Colonic mucosa (tissue), 4 donors: Measurements from ENCODE around the gene POR. TPM values are rescaled to one million over a fixed set of nuclear protein-coding genes. Genes with fewer than 3 reads are reported as not detected.

Experiments
- DNase-seq: peaks from one replicate; pipeline ENCODE4 v3.0.0-alpha.2; 2020
- H3K27ac ChIP-seq: fragments of 200-600 bp; one replicate; pipeline ENCODE4 v1.8.0; 2021
- H3K27me3 ChIP-seq: fragments of 200-600 bp; one replicate; pipeline ENCODE4 v1.8.0; 2021
- H3K36me3 ChIP-seq: fragments of 200-600 bp; one replicate; pipeline ENCODE4 v1.8.0; 2021
- H3K4me1 ChIP-seq: fragments of 200-600 bp; one replicate; pipeline ENCODE4 v1.8.0; 2021; ENCODE audit warnings: mild to moderate bottlenecking
- H3K4me3 ChIP-seq: fragments of 200-600 bp; one replicate; pipeline ENCODE4 v1.8.0; 2021
- H3K9ac ChIP-seq, 2 donors: one replicate each; pipeline ENCODE4 v1.7.0; 2013; ENCODE audit warnings: control low read depth in 2 of 2, low read depth in 2 of 2, low read length in 2 of 2
- H3K9me3 ChIP-seq: fragments of 200-600 bp; one replicate; pipeline ENCODE4 v1.8.0; 2021
- intact Hi-C: fragments of 100-400 bp; cut with DNase I; formaldehyde crosslinking; loops from one replicate; pipeline ENCODE4 v1.14.1; 2022
- total RNA-seq, 2 donors: library from RNA; stranded (reverse); fragmentation: NEBNext Ultra II Directional in 1 of 2; extraction: Animal tissue kit (Norgen Biotek cat#: 25700) in 1 of 2; gene quantifications; one replicate each; pipeline ENCODE4 v1.2.1, GENCODE V29; 2021
- TF ChIP-seq, protein P1 (sequence below): fragments of 200-600 bp; IDR thresholded peaks from one replicate; pipeline ENCODE4 v1.8.0; 2022; ENCODE audit warnings: antibody characterized with exemption, mild to moderate bottlenecking
- donor health status: healthy.
- donor health status: DM: no; HTN: no; CAD: no.
- donor health status: DM: no; HTN: no; CAD: no.

The POR gene
- total RNA-seq, 2 donors from 2014 or later = 126 to 169 TPM

DNA sequence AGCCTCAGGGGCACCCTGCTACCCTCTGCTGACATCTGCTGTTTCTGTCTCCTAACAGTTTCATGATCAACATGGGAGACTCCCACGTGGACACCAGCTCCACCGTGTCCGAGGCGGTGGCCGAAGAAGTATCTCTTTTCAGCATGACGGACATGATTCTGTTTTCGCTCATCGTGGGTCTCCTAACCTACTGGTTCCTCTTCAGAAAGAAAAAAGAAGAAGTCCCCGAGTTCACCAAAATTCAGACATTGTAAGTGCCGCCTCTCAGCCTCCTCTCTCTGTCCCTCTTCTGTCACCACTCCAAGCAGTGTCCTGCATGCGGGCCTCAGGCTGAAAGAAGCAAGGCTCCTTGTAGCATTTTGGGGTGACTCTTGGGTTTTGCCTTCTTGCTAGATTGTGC, 39.0 kb downstream of the POR start:
- no peak overlapping the region for H3K27ac ChIP-seq
- no peaks in the 10 kb centered on the region for H3K4me1 ChIP-seq
- no peaks in the 10 kb centered on the region for H3K27me3 ChIP-seq
- H3K9ac ChIP-seq = no peak overlapping the region
- TF ChIP-seq, protein P1, sequence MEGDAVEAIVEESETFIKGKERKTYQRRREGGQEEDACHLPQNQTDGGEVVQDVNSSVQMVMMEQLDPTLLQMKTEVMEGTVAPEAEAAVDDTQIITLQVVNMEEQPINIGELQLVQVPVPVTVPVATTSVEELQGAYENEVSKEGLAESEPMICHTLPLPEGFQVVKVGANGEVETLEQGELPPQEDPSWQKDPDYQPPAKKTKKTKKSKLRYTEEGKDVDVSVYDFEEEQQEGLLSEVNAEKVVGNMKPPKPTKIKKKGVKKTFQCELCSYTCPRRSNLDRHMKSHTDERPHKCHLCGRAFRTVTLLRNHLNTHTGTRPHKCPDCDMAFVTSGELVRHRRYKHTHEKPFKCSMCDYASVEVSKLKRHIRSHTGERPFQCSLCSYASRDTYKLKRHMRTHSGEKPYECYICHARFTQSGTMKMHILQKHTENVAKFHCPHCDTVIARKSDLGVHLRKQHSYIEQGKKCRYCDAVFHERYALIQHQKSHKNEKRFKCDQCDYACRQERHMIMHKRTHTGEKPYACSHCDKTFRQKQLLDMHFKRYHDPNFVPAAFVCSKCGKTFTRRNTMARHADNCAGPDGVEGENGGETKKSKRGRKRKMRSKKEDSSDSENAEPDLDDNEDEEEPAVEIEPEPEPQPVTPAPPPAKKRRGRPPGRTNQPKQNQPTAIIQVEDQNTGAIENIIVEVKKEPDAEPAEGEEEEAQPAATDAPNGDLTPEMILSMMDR = no peak
- H3K36me3 ChIP-seq = no peaks in the 10 kb centered on the region
- no peaks in the 10 kb centered on the region for H3K9me3 ChIP-seq
- DNase-seq = no peak
- no peak overlapping the region for H3K4me3 ChIP-seq
- intact Hi-C loops = no loop called here

DNA sequence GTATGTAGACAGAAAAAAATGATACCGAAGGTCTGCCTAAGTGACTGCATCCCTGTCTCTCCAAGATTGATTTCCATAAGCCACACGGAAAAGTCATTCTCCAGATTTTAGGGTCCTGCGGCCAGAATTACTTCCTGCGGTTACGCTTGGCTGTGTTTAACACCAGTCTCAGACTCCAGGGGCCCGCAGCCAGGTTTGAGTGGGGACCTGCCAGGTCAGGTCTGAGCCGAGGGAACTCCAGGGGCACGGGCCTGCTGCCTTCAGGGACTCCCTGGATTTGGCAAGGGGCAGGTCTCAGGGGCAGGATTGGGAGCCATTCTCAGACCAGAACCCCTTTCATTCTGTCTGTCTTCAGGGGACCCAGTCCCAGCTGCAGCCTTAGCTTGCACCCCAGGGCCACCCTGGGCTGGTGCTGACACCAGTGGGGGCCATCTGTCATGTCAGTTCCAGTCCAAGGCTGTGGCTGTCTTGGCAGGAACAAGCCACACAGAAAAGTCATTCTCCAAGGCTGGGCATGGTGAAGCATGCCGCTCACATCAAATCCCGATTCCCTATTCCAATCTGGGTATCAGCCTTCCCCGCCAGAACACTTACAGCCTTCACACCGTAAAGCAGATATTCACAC, 40.5 kb downstream of the POR start:
- no peaks in the 10 kb centered on the region for H3K36me3 ChIP-seq
- no peak for DNase-seq
- no peaks in the 10 kb centered on the region for H3K9me3 ChIP-seq
- TF ChIP-seq, protein P1 = no peak
- H3K27ac ChIP-seq = no peak overlapping the region
- no peaks in the 10 kb centered on the region for H3K27me3 ChIP-seq
- no peak overlapping the region for H3K4me3 ChIP-seq
- peaks cover 5% of the 10 kb centered on the region for H3K4me1 ChIP-seq
- H3K9ac ChIP-seq = no peak overlapping the region
- intact Hi-C loops = no loop called here

DNA sequence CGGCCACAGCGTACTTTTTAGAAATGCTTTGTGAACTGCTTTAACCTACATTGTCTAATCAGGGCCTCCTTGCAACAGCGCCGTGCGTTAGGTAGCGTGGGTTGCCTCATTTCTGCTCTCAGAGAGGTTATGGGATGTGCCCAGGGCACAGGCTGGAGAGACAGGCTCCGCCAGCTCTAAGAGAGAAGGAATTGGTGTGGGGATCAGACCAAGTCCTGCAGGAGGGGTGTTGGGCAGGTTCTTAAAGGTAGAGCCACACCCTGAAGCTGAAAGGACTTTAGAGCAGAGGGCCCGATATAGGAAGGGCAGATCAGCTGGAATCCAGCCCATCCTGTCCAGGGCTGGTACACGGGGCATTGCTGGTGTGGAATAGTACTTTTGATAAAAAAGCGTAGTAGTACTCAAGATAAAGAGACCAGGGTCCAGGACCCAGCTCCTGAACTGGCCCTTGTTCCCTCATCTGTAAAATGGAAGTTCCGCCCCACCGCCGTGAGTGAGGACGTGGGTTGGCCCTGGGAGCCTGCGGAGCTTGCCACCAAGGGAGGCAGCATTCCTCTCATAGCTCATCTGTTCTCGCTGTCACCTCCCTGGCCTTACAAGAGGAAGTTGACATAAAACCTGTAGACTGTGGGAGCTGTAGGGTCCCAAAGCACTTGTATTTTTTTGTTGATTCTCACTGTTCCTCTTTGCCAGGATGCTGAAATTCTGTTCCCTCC, 42.2 kb downstream of the POR start:
- H3K9me3 ChIP-seq = no peaks in the 10 kb centered on the region
- H3K9ac ChIP-seq = peak overlapping the region in 1 of 2 donors; percentile 41
- H3K27me3 ChIP-seq = no peaks in the 10 kb centered on the region
- TF ChIP-seq, protein P1 = no peak
- no peak overlapping the region for H3K4me3 ChIP-seq
- intact Hi-C loops = no loop called here
- DNase-seq = peak; percentile 85
- peak overlapping the region; percentile 74 for H3K27ac ChIP-seq
- no peaks in the 10 kb centered on the region for H3K36me3 ChIP-seq
- peaks cover 5% of the 10 kb centered on the region for H3K4me1 ChIP-seq

DNA sequence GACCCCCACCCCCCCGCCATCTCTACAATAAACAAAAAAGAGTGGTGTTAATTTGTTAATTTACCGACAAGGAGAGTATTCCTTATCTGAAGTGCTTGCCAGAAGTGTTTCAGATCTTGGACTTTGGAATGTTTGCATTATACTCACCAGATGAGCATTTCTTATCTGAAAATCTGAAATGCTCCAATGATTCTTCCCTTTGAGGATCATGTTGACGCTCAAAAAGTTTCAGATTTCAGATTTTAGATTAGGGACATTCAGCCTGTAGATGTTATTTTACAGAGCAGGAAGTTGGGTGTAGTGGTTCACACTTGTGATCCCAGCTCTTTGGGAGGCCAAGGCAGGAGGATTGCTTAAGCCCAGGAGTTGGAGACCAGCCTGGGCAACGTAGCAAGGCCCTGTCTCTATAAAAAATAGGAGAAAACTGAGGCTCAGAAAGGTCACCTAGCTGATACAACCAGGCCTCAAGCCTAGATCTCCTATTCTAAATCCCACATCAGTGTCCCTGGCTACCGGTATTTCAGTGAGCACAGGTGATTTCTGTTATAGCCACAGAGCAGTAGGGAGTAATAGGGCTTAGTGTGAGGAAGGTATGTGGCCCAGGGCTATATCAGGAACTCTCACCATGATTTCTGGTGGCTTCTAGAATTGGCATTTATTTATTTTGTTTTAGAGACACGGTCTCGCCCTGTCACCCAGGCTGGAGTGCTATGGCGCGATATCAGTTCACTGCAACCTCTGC, 44.0 kb downstream of the POR start:
- intact Hi-C loops = no loop called here
- Histone ChIP-seq H3K9me3 (no peaks in the 10 kb centered on the region), H3K9ac (peak overlapping the region in 1 of 2 donors; percentile 32), H3K36me3 (no peaks in the 10 kb centered on the region), H3K27me3 (no peaks in the 10 kb centered on the region), H3K4me3 (no peak overlapping the region), H3K27ac (peak overlapping the region; percentile 74), H3K4me1 (peaks cover 5% of the 10 kb centered on the region)
- DNase-seq = no peak
- TF ChIP-seq, protein P1 = no peak

DNA sequence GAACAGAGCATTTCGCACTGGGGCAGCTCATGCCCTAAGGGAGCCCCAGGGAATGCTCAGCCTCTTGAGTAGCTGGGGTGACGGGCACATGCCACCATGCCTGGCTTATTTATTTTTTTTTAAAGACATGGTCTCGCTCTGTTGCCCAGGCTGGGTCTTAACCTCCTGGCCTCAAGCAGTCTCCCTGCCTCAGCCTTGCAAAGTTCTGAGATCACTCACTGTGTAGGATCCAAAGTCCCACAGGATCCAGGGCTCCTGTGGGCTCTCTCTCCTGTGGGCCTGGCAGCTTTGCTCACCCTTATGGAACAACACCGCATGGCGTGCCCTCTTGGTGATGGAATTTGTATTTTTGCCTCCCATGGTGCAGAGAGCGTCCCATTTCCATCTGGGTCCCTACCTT, 45.4 kb downstream of the POR start:
- no peak for DNase-seq
- Histone ChIP-seq H3K27me3 (no peaks in the 10 kb centered on the region), H3K9ac (no peak overlapping the region), H3K4me1 (peaks cover 5% of the 10 kb centered on the region), H3K36me3 (no peaks in the 10 kb centered on the region), H3K9me3 (no peaks in the 10 kb centered on the region), H3K4me3 (no peak overlapping the region), H3K27ac (no peak overlapping the region)
- TF ChIP-seq, protein P1 = no peak
- intact Hi-C loops = no loop called here
